Activated CD8-positive, alpha-beta memory T cell treated with anti-CD3 and anti-CD28 coated beads for 48 hours (primary cell): ENCODE data around the gene SNX22.

Source experiments
- DNase-seq, 3 experiments: peaks; one replicate each; pipeline ENCODE4 v3.0.0-alpha.2; 2020; ENCODE audit warnings: low read depth in 2 of 3, low spot score in 2 of 3

Gene SNX22

DNA sequence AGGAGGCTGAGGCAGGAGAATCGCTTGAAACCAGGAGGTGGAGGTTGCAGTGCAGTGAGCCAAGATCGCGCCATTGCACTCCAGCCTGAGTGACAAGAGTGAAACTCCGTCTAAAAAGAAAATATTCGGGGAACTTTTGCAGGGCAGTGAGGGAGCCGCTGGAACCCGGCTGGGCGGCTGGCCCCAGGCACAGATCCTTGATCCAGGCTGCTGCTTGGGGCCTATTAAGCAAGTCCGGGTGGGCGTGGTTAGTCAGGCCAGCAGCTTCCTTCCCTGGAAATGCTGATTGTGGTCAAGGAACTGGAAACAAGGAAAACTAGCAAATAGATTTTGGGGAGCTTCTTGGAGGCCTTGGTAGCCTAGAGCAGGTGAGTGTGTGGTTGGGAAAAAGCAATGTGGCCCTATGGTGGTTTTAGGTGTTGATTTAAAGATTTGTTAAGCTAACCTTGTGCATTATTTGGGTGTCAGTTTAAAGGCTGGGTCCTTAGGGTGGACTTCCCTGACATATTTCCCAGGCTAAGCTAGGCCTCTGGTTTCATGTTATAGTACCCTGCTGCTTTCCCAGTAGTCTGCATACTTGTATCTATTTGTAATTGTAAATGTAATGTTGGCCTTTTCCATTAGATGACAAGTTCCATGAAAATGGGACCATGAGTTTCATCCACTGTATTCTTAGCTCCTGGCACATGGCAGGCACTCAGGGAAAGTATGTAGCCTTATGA is 17.7 kb upstream of the SNX22 start:
- DNase-seq, result no peak

DNA sequence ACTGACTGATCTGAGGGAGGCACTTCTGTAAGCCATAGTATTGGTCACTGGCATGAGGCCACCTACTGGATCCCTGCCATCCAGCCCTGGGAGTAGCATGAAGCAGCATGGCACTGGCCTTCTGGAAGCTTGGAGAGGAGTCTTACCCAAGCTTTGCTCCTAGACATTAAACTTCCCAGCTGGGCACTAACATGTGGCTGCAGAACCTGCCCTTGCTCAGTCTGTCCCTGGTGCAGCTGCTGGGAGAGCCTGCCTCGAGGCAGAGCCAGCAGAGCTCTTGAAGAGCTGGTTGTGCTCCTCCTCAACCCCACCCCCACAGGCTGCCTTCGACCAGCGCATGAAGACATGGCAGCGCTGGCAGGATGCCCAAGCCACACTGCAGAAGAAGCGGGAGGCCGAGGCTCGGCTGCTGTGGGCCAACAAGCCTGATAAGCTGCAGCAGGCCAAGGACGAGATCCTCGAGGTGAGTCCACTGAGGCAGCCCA is 17.1 kb upstream of the SNX22 start:
- no peak for DNase-seq

GRCh38 chr15:64136347-64136746 is 15.2 kb upstream of the SNX22 start:
- DNase-seq, result no peak

DNA sequence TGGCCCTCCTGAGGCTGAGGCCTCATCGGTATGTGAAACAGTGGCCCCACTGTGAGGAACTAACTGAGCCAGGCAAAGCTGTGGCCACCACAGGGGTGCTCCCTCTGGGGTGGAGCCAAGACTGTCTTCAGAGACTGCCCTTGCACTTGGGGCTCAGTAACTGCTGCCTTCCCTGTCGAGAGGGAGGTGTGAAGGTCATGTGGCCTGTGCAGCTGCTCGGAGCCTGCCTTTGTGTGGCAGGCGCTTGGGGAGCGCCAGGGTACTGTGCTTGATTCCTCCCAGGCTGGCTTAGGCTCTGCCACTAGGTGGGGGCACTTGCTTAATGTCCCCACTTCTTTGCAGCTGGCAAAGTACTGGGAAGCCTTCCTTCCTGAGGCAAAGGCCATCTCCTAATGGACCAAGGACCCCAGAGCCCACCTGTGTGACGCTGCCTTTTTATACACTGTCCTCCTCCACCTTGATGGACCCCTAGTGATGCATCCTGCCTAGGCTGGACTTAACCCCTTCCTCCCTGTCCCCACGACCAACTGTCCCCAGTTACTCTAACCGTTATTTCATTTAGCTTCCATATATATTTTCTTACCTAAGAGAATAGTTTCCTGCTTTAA is 14.2 kb upstream of the SNX22 start:
- no peak for DNase-seq

GRCh38 chr15:64138331-64138941 is 13.1 kb upstream of the SNX22 start:
- DNase-seq, result no peak

DNA sequence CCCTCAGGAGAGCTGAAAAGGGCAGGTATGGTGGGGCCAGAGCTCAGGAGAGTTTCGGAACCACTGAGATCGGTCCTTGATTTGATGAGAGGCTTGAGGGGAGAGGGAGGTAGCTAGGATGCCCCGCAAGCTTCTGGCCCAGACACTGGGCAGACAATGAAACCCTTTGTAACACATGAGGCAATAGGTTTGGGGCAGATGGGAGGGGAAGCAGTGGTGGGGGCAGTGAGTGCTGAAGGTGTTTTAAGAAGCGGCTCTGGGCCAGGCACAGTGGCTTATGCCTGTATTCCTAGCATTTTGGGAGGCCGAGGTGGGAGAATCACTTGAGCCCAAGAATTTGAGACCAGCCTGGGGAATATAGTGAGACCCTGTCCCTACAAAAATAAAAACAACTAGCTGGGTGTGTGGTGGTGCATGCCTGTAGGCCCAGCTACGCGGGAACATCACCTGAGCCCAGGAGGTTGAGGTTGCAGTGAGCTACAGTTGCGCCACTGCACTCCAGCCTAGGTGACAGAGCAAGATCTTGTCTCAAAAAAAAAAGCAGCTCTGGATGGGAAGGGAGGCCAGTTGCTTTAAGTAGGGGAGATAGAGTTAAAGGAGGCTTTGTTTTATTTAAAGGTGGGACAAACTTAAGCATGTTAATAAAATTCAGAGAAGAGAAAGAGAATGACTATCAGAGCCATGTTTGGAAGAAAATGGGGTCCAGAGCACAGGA is 9.6 kb upstream of the SNX22 start:
- DNase-seq, result no peak

DNA sequence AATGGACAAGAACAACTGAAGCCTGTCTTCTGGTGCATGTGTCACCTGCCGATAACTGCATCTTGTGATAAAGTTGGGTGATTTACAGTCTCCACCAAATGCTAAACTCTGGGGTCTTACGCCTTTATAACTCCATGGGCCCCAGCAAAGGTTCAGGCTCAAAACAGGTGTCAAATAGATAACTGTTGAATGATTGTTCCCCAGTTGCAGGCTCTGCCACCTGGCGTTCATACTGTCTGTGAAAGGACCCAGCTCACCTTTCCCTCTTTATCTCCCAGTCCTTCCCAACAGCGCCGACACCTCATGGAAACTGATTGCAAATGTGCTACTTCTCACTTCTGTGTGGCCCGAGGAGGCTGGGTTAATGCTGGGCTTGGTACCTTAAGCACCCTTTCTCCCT is 8.3 kb upstream of the SNX22 start:
- DNase-seq, result no peak

DNA sequence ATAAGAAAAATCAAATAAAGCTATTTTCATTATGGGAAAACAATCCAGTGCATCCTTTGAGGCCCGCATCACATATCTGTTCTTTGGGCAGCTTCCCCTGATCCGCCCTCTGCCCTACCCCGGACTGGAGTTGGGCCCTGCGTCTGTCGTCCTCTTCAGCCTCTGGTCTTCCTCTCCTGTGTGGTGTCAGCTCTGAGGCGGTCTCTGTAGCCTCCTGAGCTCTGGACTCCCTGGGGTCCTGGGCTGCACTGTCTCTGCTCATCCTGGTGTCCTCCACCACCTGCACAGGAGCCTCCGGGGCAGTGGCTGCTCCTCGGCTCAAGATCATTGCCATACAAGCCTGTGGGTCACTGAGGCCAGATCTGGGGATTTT is 7.4 kb upstream of the SNX22 start:
- no peak for DNase-seq

GRCh38 chr15:64144565-64145281 is 6.8 kb upstream of the SNX22 start:
- no peak for DNase-seq

DNA sequence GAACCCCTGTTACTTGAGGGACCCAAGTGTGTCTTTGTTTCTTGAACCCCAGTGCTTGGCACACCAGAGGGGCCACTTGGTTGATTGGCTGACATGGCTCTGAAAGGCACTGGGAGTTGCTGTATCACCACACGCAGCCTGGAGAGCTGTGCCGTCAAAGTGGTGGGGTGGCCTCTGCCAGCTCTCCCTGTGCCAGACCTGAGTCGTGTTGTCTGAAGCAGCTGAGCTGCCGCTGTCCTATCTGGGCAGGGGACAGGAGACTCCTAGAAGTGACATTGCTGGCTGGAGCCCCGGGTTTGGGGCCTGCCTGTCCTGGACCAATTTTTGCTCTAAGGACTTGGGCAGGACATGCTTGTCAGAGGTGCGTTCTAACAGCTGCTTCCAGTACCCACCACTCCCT is 5.5 kb upstream of the SNX22 start:
- no peak for DNase-seq

GRCh38 chr15:64146520-64146884 is 5.0 kb upstream of the SNX22 start:
- DNase-seq, result no peak

- DNase-seq, result no peak
Observed at GRCh38 chr15:64146885-64147681, 4.4 kb upstream of the SNX22 start.

GRCh38 chr15:64148168-64148567 is 3.4 kb upstream of the SNX22 start:
- DNase-seq, result no peak

- DNase-seq, result no peak
Observed at GRCh38 chr15:64148581-64148980, 3.0 kb upstream of the SNX22 start.

GRCh38 chr15:64149424-64149823 is 2.1 kb upstream of the SNX22 start:
- DNase-seq, result no peak

DNA sequence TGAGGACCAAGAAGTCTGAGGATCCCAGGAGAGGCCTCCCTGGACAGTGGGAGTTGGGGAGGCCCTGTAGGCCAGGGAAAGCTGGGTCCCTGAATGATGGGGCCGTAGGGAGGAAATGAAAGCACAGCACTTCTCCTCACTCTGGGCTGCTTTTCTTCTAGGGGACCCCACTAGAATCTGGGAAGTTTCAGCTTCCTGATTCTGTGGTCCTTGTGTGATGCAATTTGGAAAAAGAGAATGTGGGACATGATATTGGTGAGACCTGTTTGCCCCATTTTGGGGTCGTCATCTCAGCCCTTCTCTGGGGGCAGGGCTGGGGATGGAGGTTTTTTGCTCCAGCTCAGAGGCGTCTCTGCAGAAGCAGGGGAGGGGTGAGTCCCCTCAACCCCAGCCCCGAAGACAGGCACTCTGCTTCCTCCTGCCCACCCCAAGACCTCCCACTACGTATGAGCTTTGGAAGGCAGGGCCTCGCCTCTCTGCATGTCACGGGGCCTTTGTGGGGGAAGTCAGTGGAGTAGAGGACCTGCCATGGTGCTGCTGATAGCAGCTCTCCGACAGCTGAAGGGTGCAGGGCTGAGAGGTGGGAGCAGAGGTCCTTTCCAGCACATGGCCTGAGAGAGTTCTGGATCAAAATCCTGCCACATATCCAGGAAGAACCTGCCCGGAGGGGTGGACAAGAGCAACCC is 1.5 kb upstream of the SNX22 start:
- no peak for DNase-seq

- DNase-seq, result no peak
Observed at GRCh38 chr15:64152507-64153387, 1.2 kb downstream of the SNX22 start.

- peak; percentile 77 to 94 (median 94) for DNase-seq
Observed at GRCh38 chr15:64153480-64154367, 2.2 kb downstream of the SNX22 start.
